K562 treated with DMSO at 1 percent for 24 hours (cell line): Measurements from ENCODE around the gene TMEM47. TPM values are rescaled to one million over a fixed set of nuclear protein-coding genes. Genes with fewer than 3 reads are reported as not detected.

Source experiments
- total RNA-seq: library from RNA; unstranded; fragments of 300-600 nt; gene quantifications from 2 replicates; pipeline ENCODE4 v1.2.3, GENCODE V29; 2022; ENCODE audit warnings: low read depth; ENCODE audit not compliant: insufficient read depth

The TMEM47 gene
- total RNA-seq: not detected in 2 replicates

DNA sequence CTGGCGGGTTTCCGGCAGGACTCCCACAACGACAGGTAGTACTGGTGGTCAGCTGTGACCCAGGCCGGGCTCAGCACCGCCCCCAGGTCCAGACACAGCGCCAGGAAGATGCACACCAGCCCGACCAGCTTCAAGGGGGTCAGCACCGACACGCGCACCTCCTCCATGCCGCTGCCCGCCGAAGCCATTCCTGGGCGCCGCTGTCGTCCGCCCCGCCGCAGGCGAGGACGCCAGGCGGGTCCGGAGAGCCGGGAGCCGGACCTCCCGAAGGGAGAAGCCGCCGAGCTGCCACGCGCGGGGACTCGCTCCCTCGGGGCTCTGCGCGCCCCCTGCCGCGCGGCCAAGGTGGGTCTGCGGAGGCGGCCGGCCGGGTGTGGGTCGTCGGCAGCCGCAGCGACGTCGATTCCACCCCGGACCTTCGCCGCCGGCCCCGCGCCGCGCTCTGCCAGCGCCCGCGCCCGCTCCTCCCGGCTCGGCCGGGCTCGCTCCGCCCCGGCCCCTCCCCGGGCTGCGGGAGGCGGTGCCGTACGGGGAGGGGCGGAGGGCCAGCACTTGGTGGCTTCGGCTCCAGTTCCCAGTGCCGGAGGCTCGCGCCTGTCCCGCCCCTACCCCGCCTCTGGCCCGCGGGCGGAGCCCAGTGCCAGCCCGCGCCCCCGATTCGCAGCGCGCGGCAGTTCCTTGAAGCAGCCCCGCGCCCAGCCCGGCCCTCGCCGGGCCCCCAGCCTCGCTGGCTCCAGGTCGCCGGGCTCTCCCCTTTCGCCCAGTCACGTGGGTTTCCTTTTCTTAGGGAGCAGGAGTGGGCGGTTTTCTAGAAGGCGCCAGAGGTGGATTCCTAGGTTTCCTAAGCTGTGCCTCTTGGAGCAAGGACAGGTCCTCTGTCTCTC is at the start of gene TMEM47:
Gene TMEM47 (minus strand): TSS at position 444 of the 884 bp plus-strand sequence. CDS start 256 bp downstream, at position 188.

